Measurements from ENCODE around the gene IFT22. TPM values are rescaled to one million over a fixed set of nuclear protein-coding genes. Genes with fewer than 3 reads are reported as not detected.

The IFT22 gene
- total and polyA plus RNA-seq, 2 of the 8 experiments (the other 6 are each of a cell fraction or from before 2014, with no cell fraction given) = 17.7 to 18.9 TPM

GRCh38 chr7:101303102-101303701 is 18.4 kb downstream of the IFT22 start (continued):
- TF ChIP-seq TBP (IDR thresholded peaks at IDR 0.05; ENCODE audit: low read depth, low read length) (no peak), EP300 (IDR thresholded peaks at IDR 0.05; ENCODE audit: borderline replicate concordance in 1 of 2, low read depth in 2 of 2, low read length in 2 of 2) (no peak), SUZ12 (IDR thresholded peaks at IDR 0.05; ENCODE audit: low read length) (no peak), TAF7 (optimal IDR thresholded peaks at IDR 0.05; ENCODE audit: borderline replicate concordance, low read depth, low read length) (peak; percentile 9)

Measured in H1 (cell line).